ENCODE measurements around the gene XRCC5.
A peak's percentile ranks its signal among the peaks of the same experiment; 100 is the strongest.

XRCC5 gene

GRCh38 chr2:216108310-216108966 is 710 bp upstream of the XRCC5 start:
- DNase-seq (ENCODE audit: insufficient read length, low spot score): no peak
- no peak for TF ChIP-seq CTCF (IDR thresholded peaks at IDR 0.05; ENCODE audit: insufficient read depth, missing control alignments)
- no peak for FAIRE-seq

- FAIRE-seq (no peak), DNase-seq (ENCODE audit: insufficient read length, low spot score) (no peak)
- peak; percentile 50 for TF ChIP-seq CTCF (IDR thresholded peaks at IDR 0.05; ENCODE audit: insufficient read depth, missing control alignments)
Observed at GRCh38 chr2:216109962-216110614, 940 bp downstream of the XRCC5 start.

- no peak for TF ChIP-seq CTCF (IDR thresholded peaks at IDR 0.05; ENCODE audit: insufficient read depth, missing control alignments)
- no peak for FAIRE-seq
- DNase-seq (ENCODE audit: insufficient read length, low spot score): no peak
Observed at GRCh38 chr2:216110620-216111019, 1.5 kb downstream of the XRCC5 start.

GRCh38 chr2:216111122-216111521 is 2.0 kb downstream of the XRCC5 start:
- FAIRE-seq (no peak), DNase-seq (ENCODE audit: insufficient read length, low spot score) (no peak)
- no peak for TF ChIP-seq CTCF (IDR thresholded peaks at IDR 0.05; ENCODE audit: insufficient read depth, missing control alignments)

- FAIRE-seq (no peak), DNase-seq (ENCODE audit: insufficient read length, low spot score) (no peak)
- TF ChIP-seq CTCF (IDR thresholded peaks at IDR 0.05; ENCODE audit: insufficient read depth, missing control alignments): no peak
Observed at GRCh38 chr2:216112926-216113325, 3.8 kb downstream of the XRCC5 start.

GRCh38 chr2:216113572-216113971 is 4.4 kb downstream of the XRCC5 start:
- TF ChIP-seq CTCF (IDR thresholded peaks at IDR 0.05; ENCODE audit: insufficient read depth, missing control alignments): no peak
- DNase-seq (ENCODE audit: insufficient read length, low spot score) (no peak), FAIRE-seq (no peak)

GRCh38 chr2:216114382-216114713 is 5.2 kb downstream of the XRCC5 start:
- FAIRE-seq (no peak), DNase-seq (ENCODE audit: insufficient read length, low spot score) (no peak)
- no peak for TF ChIP-seq CTCF (IDR thresholded peaks at IDR 0.05; ENCODE audit: insufficient read depth, missing control alignments)

All from D721Med (cell line).